Measurements from ENCODE around the gene KCNJ3.

The KCNJ3 gene

DNA sequence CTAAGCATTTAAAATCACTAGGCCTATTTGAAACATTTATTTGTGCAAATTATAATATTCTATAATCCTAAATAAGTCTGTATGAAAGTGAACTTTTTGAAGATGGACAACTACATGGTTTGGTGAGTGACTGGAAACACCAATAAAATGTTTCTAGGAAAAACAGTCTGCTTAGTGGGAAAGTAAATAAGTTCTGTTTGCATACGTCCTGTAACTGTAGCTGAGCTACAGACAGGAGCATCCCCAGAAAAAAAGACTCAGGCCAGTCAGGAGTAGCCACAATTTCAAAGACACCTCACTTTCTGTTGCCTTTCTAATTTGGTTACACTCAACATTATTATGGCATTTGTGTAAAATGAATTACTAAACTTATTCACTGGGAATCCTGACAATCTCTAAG lies 28.4 kb upstream of the KCNJ3 start:
- TF ChIP-seq, protein P1, sequence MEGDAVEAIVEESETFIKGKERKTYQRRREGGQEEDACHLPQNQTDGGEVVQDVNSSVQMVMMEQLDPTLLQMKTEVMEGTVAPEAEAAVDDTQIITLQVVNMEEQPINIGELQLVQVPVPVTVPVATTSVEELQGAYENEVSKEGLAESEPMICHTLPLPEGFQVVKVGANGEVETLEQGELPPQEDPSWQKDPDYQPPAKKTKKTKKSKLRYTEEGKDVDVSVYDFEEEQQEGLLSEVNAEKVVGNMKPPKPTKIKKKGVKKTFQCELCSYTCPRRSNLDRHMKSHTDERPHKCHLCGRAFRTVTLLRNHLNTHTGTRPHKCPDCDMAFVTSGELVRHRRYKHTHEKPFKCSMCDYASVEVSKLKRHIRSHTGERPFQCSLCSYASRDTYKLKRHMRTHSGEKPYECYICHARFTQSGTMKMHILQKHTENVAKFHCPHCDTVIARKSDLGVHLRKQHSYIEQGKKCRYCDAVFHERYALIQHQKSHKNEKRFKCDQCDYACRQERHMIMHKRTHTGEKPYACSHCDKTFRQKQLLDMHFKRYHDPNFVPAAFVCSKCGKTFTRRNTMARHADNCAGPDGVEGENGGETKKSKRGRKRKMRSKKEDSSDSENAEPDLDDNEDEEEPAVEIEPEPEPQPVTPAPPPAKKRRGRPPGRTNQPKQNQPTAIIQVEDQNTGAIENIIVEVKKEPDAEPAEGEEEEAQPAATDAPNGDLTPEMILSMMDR (IDR thresholded peaks at IDR 0.05; ENCODE audit: borderline replicate concordance, extremely low read depth, low read length, poor library complexity, severe bottlenecking), result no peak
- TF ChIP-seq EZH2 (IDR thresholded peaks at IDR 0.05; ENCODE audit: borderline replicate concordance, low read depth, low read length, severe bottlenecking), result no peak
- Histone ChIP-seq H4K20me1 (ENCODE audit: insufficient read depth, low read length) (no peaks in the 10 kb centered on the region), H3K9me3 (ENCODE audit: insufficient read depth, low read length, severe bottlenecking) (no peaks in the 10 kb centered on the region)

DNA sequence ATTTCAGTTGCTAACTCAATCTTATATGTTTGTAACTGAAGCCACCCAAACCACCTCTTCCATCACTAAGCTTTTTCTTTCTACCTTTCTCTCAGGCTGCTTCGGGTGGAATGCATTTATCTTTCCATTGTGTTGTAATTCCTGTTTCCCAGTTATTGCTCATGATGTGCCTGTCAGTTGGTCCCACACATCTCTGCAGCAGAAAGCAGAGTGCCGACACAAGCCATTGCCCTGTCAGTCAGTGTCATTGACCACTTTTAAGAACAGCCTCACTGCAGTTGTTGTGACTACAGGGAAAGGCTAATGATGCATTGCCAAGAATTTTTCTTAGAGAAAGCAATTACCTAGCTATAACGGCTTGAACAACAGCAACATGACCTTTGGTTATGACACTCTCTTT lies 24.8 kb upstream of the KCNJ3 start:
- TF ChIP-seq EZH2 (IDR thresholded peaks at IDR 0.05; ENCODE audit: borderline replicate concordance, low read depth, low read length, severe bottlenecking), result no peak
- TF ChIP-seq, protein P1 (IDR thresholded peaks at IDR 0.05; ENCODE audit: borderline replicate concordance, extremely low read depth, low read length, poor library complexity, severe bottlenecking), result no peak
- no peak overlapping the region for H3K9ac ChIP-seq (ENCODE audit: low read depth, low read length)
- H2AFZ ChIP-seq (ENCODE audit: low read depth, low read length), result no peak overlapping the region
- no peak overlapping the region for H3K27ac ChIP-seq (ENCODE audit: low read length)
- H3K36me3 ChIP-seq (ENCODE audit: insufficient read depth, low read length), result no peaks in the 10 kb centered on the region
- H3K9me3 ChIP-seq (ENCODE audit: insufficient read depth, low read length, severe bottlenecking), result no peaks in the 10 kb centered on the region
- no peaks in the 10 kb centered on the region for H4K20me1 ChIP-seq (ENCODE audit: insufficient read depth, low read length)
- ATAC-seq (ENCODE audit: insufficient read depth, low read depth), result no peak
- no peak overlapping the region for H3K4me2 ChIP-seq (ENCODE audit: insufficient read depth, low read length)
- no peaks in the 10 kb centered on the region for H3K27me3 ChIP-seq (ENCODE audit: insufficient read depth, low read length, poor library complexity)
- no peaks in the 10 kb centered on the region for H3K79me2 ChIP-seq (ENCODE audit: insufficient read depth, low read length)
- no peak for DNase-seq
- H3K4me1 ChIP-seq (ENCODE audit: insufficient read depth, low read length), result no peaks in the 10 kb centered on the region
- H3K4me3 ChIP-seq (ENCODE audit: low read depth in 1 of 2, low read length in 2 of 2), result no peak overlapping the region

More for the DNA sequence above, 28.4 kb upstream of the KCNJ3 start:
- DNase-seq, result no peak
- Histone ChIP-seq H3K27ac (ENCODE audit: low read length) (no peak overlapping the region), H3K4me1 (ENCODE audit: insufficient read depth, low read length) (no peaks in the 10 kb centered on the region), H3K36me3 (ENCODE audit: insufficient read depth, low read length) (no peaks in the 10 kb centered on the region), H2AFZ (ENCODE audit: low read depth, low read length) (no peak overlapping the region), H3K79me2 (ENCODE audit: insufficient read depth, low read length) (no peaks in the 10 kb centered on the region), H3K27me3 (ENCODE audit: insufficient read depth, low read length, poor library complexity) (no peaks in the 10 kb centered on the region), H3K9ac (ENCODE audit: low read depth, low read length) (no peak overlapping the region), H3K4me3 (ENCODE audit: low read depth in 1 of 2, low read length in 2 of 2) (no peak overlapping the region), H3K4me2 (ENCODE audit: insufficient read depth, low read length) (no peak overlapping the region)
- no peak for ATAC-seq (ENCODE audit: insufficient read depth, low read depth)

DNA sequence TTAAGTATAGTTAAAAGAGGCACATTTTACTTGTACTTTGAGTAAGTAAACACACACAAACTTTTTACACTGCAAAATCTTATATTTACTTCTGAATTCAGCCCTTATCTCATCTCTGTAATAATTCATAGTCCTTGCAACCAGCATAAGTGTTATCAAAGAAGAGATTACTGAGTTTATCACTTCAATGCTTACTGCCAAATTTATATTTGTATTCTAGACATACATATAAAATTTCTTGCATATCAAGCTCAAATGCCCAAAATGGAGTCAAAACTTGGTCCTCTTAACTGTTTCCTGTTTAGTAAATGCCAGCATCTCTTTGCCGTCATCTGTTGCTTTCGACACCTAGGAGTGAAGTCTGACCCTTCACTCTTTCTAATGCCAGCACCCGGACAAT lies 21.1 kb upstream of the KCNJ3 start:
- no peaks in the 10 kb centered on the region for H4K20me1 ChIP-seq (ENCODE audit: insufficient read depth, low read length)
- no peak overlapping the region for H3K4me3 ChIP-seq (ENCODE audit: low read depth in 1 of 2, low read length in 2 of 2)
- no peak overlapping the region for H2AFZ ChIP-seq (ENCODE audit: low read depth, low read length)
- no peak overlapping the region for H3K27ac ChIP-seq (ENCODE audit: low read length)
- no peaks in the 10 kb centered on the region for H3K4me1 ChIP-seq (ENCODE audit: insufficient read depth, low read length)
- H3K9ac ChIP-seq (ENCODE audit: low read depth, low read length), result no peak overlapping the region
- H3K79me2 ChIP-seq (ENCODE audit: insufficient read depth, low read length), result no peaks in the 10 kb centered on the region
- no peak overlapping the region for H3K4me2 ChIP-seq (ENCODE audit: insufficient read depth, low read length)
- no peaks in the 10 kb centered on the region for H3K36me3 ChIP-seq (ENCODE audit: insufficient read depth, low read length)
- no peaks in the 10 kb centered on the region for H3K27me3 ChIP-seq (ENCODE audit: insufficient read depth, low read length, poor library complexity)
- DNase-seq (no peak), ATAC-seq (ENCODE audit: insufficient read depth, low read depth) (no peak)
- TF ChIP-seq EZH2 (IDR thresholded peaks at IDR 0.05; ENCODE audit: borderline replicate concordance, low read depth, low read length, severe bottlenecking), result no peak
- TF ChIP-seq, protein P1 (IDR thresholded peaks at IDR 0.05; ENCODE audit: borderline replicate concordance, extremely low read depth, low read length, poor library complexity, severe bottlenecking), result no peak
- no peaks in the 10 kb centered on the region for H3K9me3 ChIP-seq (ENCODE audit: insufficient read depth, low read length, severe bottlenecking)

DNA sequence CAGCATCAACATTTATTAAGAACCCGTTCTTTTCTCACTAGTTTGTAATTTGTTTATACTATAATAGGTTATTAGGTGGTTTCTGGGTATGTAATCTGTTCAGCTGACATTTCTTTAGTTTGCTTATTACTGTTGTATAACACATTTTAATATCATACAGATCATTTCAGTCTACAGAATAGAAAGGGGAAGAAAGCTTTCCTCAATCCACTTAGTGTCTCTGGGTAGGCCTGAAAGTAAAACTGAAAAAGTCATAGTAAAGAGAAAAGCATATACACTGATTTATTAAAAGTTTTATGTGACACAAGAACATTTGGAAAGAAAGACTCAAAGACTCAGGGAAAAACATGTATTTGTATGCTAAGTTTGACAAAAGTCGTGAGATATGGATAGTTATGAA lies 16.8 kb upstream of the KCNJ3 start:
- no peaks in the 10 kb centered on the region for H3K4me1 ChIP-seq (ENCODE audit: insufficient read depth, low read length)
- TF ChIP-seq, protein P1 (IDR thresholded peaks at IDR 0.05; ENCODE audit: borderline replicate concordance, extremely low read depth, low read length, poor library complexity, severe bottlenecking), result no peak
- TF ChIP-seq EZH2 (IDR thresholded peaks at IDR 0.05; ENCODE audit: borderline replicate concordance, low read depth, low read length, severe bottlenecking), result no peak
- no peaks in the 10 kb centered on the region for H4K20me1 ChIP-seq (ENCODE audit: insufficient read depth, low read length)
- H3K36me3 ChIP-seq (ENCODE audit: insufficient read depth, low read length), result no peaks in the 10 kb centered on the region
- H2AFZ ChIP-seq (ENCODE audit: low read depth, low read length), result no peak overlapping the region
- no peaks in the 10 kb centered on the region for H3K79me2 ChIP-seq (ENCODE audit: insufficient read depth, low read length)
- H3K9me3 ChIP-seq (ENCODE audit: insufficient read depth, low read length, severe bottlenecking), result no peaks in the 10 kb centered on the region
- no peak for ATAC-seq (ENCODE audit: insufficient read depth, low read depth)
- H3K4me3 ChIP-seq (ENCODE audit: low read depth in 1 of 2, low read length in 2 of 2), result no peak overlapping the region
- H3K27me3 ChIP-seq (ENCODE audit: insufficient read depth, low read length, poor library complexity), result no peaks in the 10 kb centered on the region
- H3K27ac ChIP-seq (ENCODE audit: low read length), result no peak overlapping the region
- no peak overlapping the region for H3K4me2 ChIP-seq (ENCODE audit: insufficient read depth, low read length)
- no peak for DNase-seq
- no peak overlapping the region for H3K9ac ChIP-seq (ENCODE audit: low read depth, low read length)
